ENCODE data around the gene CCNQ.

DNA sequence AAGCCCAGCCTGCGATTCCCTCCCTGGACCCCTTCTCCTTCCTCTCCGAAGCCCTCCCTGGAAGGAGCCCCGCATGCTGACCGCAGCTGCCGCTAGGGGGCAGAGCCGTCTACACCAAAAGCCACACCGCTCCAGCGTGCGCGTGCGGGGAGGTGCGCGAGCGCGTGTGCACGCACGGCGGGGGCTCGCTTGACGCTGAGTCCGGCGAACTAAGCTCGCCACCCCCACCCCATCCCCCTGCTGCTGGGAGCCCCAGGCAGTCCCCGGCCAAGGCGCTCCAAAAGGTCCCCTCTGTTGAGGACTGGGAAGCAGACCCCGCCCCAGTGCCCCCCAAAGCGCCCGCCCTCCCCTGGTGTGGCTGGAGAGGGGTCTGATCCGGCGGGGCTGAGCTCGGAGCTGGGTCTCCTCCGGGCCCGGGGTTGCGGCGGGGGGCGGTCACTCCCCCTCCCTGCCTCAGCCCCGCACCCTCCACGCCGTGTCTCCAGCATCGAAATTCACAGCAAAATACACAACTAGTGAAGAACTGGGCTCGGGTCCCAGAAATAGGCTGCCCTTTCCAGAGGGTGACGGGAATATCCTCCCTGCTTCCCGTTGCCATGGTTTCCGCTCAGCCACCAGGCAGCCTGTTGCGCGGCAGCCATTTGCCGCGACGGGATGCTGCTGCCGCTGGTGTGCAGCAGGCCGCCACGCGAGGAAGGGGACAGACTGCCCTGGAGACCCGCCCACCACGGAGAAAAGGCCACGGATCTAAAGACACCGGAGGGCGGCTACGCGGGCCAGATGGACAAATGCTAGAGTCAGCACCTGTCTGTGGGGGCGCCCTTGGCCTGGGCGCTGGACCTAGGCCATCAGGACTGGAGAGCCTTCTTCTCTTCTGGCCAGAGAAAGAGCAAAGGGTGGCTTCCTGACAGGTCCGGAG lies 11.2 kb upstream of the CCNQ start:
- TF ChIP-seq SPI1 (IDR thresholded peaks at IDR 0.05; ENCODE audit: borderline replicate concordance, insufficient read depth, low read depth, low read length) = no peak
- TF ChIP-seq SMC3 (IDR thresholded peaks at IDR 0.05; ENCODE audit: borderline replicate concordance, low read length) = peak; percentile 18; the same call in 1 of the 2 replicates
- no peak for TF ChIP-seq CHD2 (IDR thresholded peaks at IDR 0.05; ENCODE audit: borderline replicate concordance, low read depth, low read length)

All from GM12878 (cell line).